Duodenal mucosa (tissue), 2 donors: ENCODE measurements around the gene KLHL41.
"Not testable (repeated sequence)": the region's sequence is repeated elsewhere in the genome, so short reads cannot be mapped to it uniquely, and the experiment has no call there.

Experiments
- H3K27ac ChIP-seq: one replicate; pipeline ENCODE4 v1.7.0; 2013; ENCODE audit warnings: low read depth, low read length
- H3K27me3 ChIP-seq, 2 donors: one replicate each; pipeline ENCODE4 v1.7.0; 2013; ENCODE audit warnings: low read length in 2 of 2, control low read depth in 1 of 2; ENCODE audit not compliant: insufficient read depth in 2 of 2, control insufficient read depth in 1 of 2
- H3K36me3 ChIP-seq, 2 donors: one replicate each; pipeline ENCODE4 v1.7.0; 2013; ENCODE audit warnings: low read length in 2 of 2, control low read depth in 1 of 2; ENCODE audit not compliant: insufficient read depth in 2 of 2, control insufficient read depth in 1 of 2
- H3K4me1 ChIP-seq, 2 donors: one replicate each; pipeline ENCODE4 v1.7.0; 2013; ENCODE audit warnings: low read length in 2 of 2, control low read depth in 1 of 2; ENCODE audit not compliant: insufficient read depth in 2 of 2, control insufficient read depth in 1 of 2
- H3K4me3 ChIP-seq, 2 donors: one replicate each; pipeline ENCODE4 v1.7.0; 2013; ENCODE audit warnings: low read length in 2 of 2, low read depth in 1 of 2
- H3K9ac ChIP-seq, 2 donors: one replicate each; pipeline ENCODE4 v1.7.0; 2013; ENCODE audit warnings: low read length in 2 of 2, low read depth in 1 of 2
- H3K9me3 ChIP-seq, 2 donors: one replicate each; pipeline ENCODE4 v1.7.0; 2013; ENCODE audit warnings: low read length in 2 of 2, control low read depth in 1 of 2; ENCODE audit not compliant: control insufficient read depth in 1 of 2

The KLHL41 gene

DNA sequence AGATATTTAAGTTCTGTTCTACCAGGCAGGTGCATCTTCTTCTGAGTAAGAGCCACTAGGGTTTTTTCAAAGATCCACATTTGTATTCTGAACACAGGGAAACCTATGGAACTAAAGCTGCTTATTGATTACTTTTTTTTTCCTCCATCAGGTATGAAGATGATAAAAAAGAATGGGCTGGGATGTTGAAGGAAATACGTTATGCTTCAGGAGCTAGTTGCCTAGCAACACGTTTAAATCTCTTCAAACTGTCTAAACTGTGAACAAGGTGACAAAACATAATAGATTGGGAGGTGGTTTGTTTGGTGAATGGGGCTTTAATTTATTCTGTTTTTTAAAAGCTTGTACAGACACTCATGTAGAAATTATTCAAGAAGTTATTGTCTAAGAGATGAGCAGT is 15.9 kb downstream of the KLHL41 start:
- Histone ChIP-seq H3K4me3 (no peak overlapping the region), H3K36me3 (peaks cover 6 to 14% of the 10 kb centered on the region in 2 donors), H3K27ac (no peak overlapping the region), H3K9me3 (no peaks in the 10 kb centered on the region), H3K4me1 (no peaks in the 10 kb centered on the region), H3K9ac (no peak overlapping the region), H3K27me3 (no peaks in the 10 kb centered on the region)

DNA sequence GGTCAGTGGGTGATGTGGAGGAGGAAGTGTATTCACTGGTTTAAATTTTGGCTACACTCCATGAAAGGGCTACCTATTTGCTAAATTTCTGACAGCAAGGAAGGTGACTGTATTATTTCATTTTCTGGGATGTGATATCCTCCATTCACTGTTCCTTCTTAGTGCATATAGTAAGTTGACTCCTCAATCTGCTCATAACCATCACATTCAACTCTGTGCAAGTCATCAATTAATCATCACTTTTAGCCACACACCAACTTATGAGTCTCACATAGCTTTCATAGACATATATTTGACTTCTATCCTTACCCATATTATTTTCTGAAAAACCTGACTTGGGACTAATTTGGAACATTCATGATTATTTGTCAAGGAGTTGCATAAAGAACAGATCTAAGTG is 16.9 kb downstream of the KLHL41 start:
- H3K27me3 ChIP-seq = no peaks in the 10 kb centered on the region
- H3K36me3 ChIP-seq = peaks cover 6 to 19% of the 10 kb centered on the region in 2 donors
- no peak overlapping the region for H3K9ac ChIP-seq
- H3K4me1 ChIP-seq = no peaks in the 10 kb centered on the region
- no peak overlapping the region for H3K4me3 ChIP-seq
- no peak overlapping the region for H3K27ac ChIP-seq
- no peaks in the 10 kb centered on the region for H3K9me3 ChIP-seq

DNA sequence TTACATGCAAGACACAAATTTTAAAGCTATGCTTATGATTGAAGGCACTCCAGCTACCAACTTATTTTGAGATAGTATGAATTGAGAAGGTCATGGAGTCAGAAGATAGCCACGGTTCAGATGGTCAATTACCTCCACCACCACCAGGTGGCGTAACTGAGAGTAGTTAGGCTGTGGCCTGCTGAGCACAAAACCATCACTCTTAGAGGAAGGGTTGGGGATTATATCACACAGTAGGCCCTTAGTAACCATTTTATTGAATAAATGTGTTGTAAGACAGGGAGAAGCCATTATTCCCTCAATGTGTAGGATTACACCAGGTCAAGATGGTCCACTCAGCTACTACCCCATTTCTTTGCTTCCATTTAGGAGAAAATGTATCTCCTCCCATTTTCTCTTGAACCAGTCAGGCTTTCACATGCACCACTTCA is 18.8 kb downstream of the KLHL41 start:
- Histone ChIP-seq H3K27ac (no peak overlapping the region), H3K9me3 (no peaks in the 10 kb centered on the region), H3K9ac (no peak overlapping the region), H3K4me1 (no peaks in the 10 kb centered on the region), H3K36me3 (peaks cover 6 to 25% of the 10 kb centered on the region in 2 donors), H3K27me3 (no peaks in the 10 kb centered on the region), H3K4me3 (no peak overlapping the region)

- H3K9me3 ChIP-seq, H3K27ac ChIP-seq, H3K4me1 ChIP-seq, H3K4me3 ChIP-seq, H3K9ac ChIP-seq, H3K27me3 ChIP-seq: not testable (repeated sequence)
- peaks cover 2 to 20% of the 10 kb centered on the region in 2 donors for H3K36me3 ChIP-seq
Measured at GRCh38 chr2:169539460-169539859, 30.0 kb downstream of the KLHL41 start.

GRCh38 chr2:169540146-169540545 is 30.6 kb downstream of the KLHL41 start:
- Histone ChIP-seq H3K9ac (no peak overlapping the region), H3K4me1 (no peaks in the 10 kb centered on the region), H3K36me3 (peaks cover 2 to 20% of the 10 kb centered on the region in 2 donors), H3K4me3 (no peak overlapping the region), H3K27ac (no peak overlapping the region), H3K27me3 (no peaks in the 10 kb centered on the region), H3K9me3 (no peaks in the 10 kb centered on the region)

- H3K9ac ChIP-seq = no peak overlapping the region
- H3K27me3 ChIP-seq = no peaks in the 10 kb centered on the region
- H3K4me3 ChIP-seq = no peak overlapping the region
- H3K27ac ChIP-seq = no peak overlapping the region
- H3K9me3 ChIP-seq = no peaks in the 10 kb centered on the region
- H3K4me1 ChIP-seq = no peaks in the 10 kb centered on the region
- H3K36me3 ChIP-seq = peaks cover 0 to 34% of the 10 kb centered on the region in 2 donors
Measured at GRCh38 chr2:169542433-169542832, 32.9 kb downstream of the KLHL41 start.

- H3K9me3 ChIP-seq = no peaks in the 10 kb centered on the region
- H3K27me3 ChIP-seq = no peaks in the 10 kb centered on the region
- peaks cover 0 to 51% of the 10 kb centered on the region in 2 donors for H3K36me3 ChIP-seq
- no peaks in the 10 kb centered on the region for H3K4me1 ChIP-seq
- no peak overlapping the region for H3K4me3 ChIP-seq
- H3K27ac ChIP-seq = no peak overlapping the region
- H3K9ac ChIP-seq = no peak overlapping the region
Measured at GRCh38 chr2:169546756-169547155, 37.3 kb downstream of the KLHL41 start.

GRCh38 chr2:169561364-169561763 is 51.9 kb downstream of the KLHL41 start:
- H3K36me3 ChIP-seq = peaks cover 9 to 21% of the 10 kb centered on the region in 2 donors
- no peaks in the 10 kb centered on the region for H3K27me3 ChIP-seq
- H3K4me3 ChIP-seq = no peak overlapping the region
- no peak overlapping the region for H3K27ac ChIP-seq
- H3K9ac ChIP-seq = no peak overlapping the region
- H3K9me3 ChIP-seq = no peaks in the 10 kb centered on the region
- H3K4me1 ChIP-seq = no peaks in the 10 kb centered on the region

GRCh38 chr2:169562084-169562483 is 52.6 kb downstream of the KLHL41 start:
- not testable (repeated sequence) for H3K4me3 ChIP-seq, H3K27me3 ChIP-seq, H3K9ac ChIP-seq, H3K9me3 ChIP-seq, H3K4me1 ChIP-seq, H3K27ac ChIP-seq
- peaks cover 9 to 17% of the 10 kb centered on the region in 2 donors for H3K36me3 ChIP-seq

DNA sequence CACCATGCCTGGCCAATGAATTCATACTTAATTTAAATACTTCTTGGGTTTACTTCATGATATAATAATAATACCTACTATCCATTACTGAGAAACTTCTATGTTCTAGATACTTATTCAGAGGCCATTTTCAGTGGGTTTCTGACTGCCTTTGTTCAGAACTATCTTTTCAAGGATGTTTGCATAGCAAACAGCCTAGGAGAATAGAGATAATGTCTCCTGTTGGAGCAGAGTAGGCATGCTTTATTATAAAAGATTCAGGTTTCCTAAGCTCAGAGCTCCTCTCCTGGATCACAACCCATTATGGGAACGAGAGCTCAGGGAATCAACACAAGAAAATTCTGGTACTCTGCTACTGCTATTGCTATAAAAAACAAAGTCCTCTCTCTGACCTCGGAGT is 53.0 kb downstream of the KLHL41 start:
- H3K9ac ChIP-seq = no peak overlapping the region
- no peak overlapping the region for H3K27ac ChIP-seq
- no peak overlapping the region for H3K4me3 ChIP-seq
- H3K27me3 ChIP-seq = no peaks in the 10 kb centered on the region
- H3K9me3 ChIP-seq = no peaks in the 10 kb centered on the region
- no peaks in the 10 kb centered on the region for H3K4me1 ChIP-seq
- peaks cover 9 to 17% of the 10 kb centered on the region in 2 donors for H3K36me3 ChIP-seq

- Histone ChIP-seq H3K4me3 (no peak overlapping the region), H3K27me3 (no peaks in the 10 kb centered on the region), H3K27ac (no peak overlapping the region), H3K9me3 (no peaks in the 10 kb centered on the region), H3K9ac (no peak overlapping the region), H3K4me1 (no peaks in the 10 kb centered on the region), H3K36me3 (peaks cover 0 to 17% of the 10 kb centered on the region in 2 donors)
Measured at GRCh38 chr2:169565686-169566085, 56.2 kb downstream of the KLHL41 start.
